GM19240 (cell line): Measurements from ENCODE around the gene KCNB1.

ENCODE experiments used
- DNase-seq: peaks from one replicate; pipeline ENCODE4 v3.0.0; 2011; ENCODE audit warnings: low spot score; ENCODE audit not compliant: insufficient read length

KCNB1 gene

GRCh38 chr20:49501917-49502316 lies 19.4 kb upstream of the KCNB1 start:
- no peak for DNase-seq

GRCh38 chr20:49497398-49497669 lies 14.9 kb upstream of the KCNB1 start:
- DNase-seq, result no peak

- DNase-seq, result no peak
These were observed 14.3 kb upstream of the KCNB1 start for GRCh38 chr20:49496553-49497397.

- DNase-seq, result no peak
These were observed 13.6 kb upstream of the KCNB1 start for GRCh38 chr20:49496043-49496442.

GRCh38 chr20:49490689-49491088 lies 8.2 kb upstream of the KCNB1 start:
- no peak for DNase-seq

- DNase-seq, result no peak
These were observed 7.2 kb upstream of the KCNB1 start for GRCh38 chr20:49489688-49490087.

GRCh38 chr20:49486064-49486463 lies 3.6 kb upstream of the KCNB1 start:
- no peak for DNase-seq

GRCh38 chr20:49485563-49485962 lies 3.1 kb upstream of the KCNB1 start:
- no peak for DNase-seq

GRCh38 chr20:49484180-49485140 lies 2.0 kb upstream of the KCNB1 start:
- DNase-seq, result peak; percentile 32

- no peak for DNase-seq
These were observed 1.2 kb upstream of the KCNB1 start for GRCh38 chr20:49483696-49484123.

- no peak for DNase-seq
These were observed 689 bp upstream of the KCNB1 start for GRCh38 chr20:49483018-49483695.

GRCh38 chr20:49482173-49482572 lies 295 bp downstream of the KCNB1 start:
- no peak for DNase-seq

GRCh38 chr20:49481116-49481515 lies 1.4 kb downstream of the KCNB1 start:
- DNase-seq, result no peak

- DNase-seq, result no peak
These were observed 2.2 kb downstream of the KCNB1 start for GRCh38 chr20:49480236-49480635.

GRCh38 chr20:49479785-49480184 lies 2.7 kb downstream of the KCNB1 start:
- DNase-seq, result no peak

GRCh38 chr20:49478754-49479689 lies 3.4 kb downstream of the KCNB1 start:
- DNase-seq, result no peak

- DNase-seq, result no peak
These were observed 4.2 kb downstream of the KCNB1 start for GRCh38 chr20:49478266-49478665.

- no peak for DNase-seq
These were observed 5.3 kb downstream of the KCNB1 start for GRCh38 chr20:49477200-49477599.

GRCh38 chr20:49476016-49476355 lies 6.5 kb downstream of the KCNB1 start:
- no peak for DNase-seq

GRCh38 chr20:49475292-49476015 lies 7.0 kb downstream of the KCNB1 start:
- no peak for DNase-seq
